ENCODE results near the gene LRP2. TPM values are rescaled to one million over a fixed set of nuclear protein-coding genes. Genes with fewer than 3 reads are reported as not detected.

LRP2 gene
- total and polyA plus RNA-seq, 2 of the 4 experiments (the other 2 are of a cell fraction), result not detected

GRCh38 chr2:169324581-169325260 is 37.6 kb downstream of the LRP2 start:
- no peak overlapping the region for H3K56ac ChIP-seq (ENCODE audit: extremely low read depth, insufficient read depth, low read length)
- ATAC-seq (ENCODE audit: low read depth) (no peak), DNase-seq (no peak)
- no peak overlapping the region for H3K18ac ChIP-seq (ENCODE audit: low read depth, low read length)
- no peak overlapping the region for H3K27ac ChIP-seq (ENCODE audit: insufficient read depth, low read length)
- no peaks in the 10 kb centered on the region for H4K20me1 ChIP-seq (ENCODE audit: insufficient read depth, low read length)
- ChIA-PET CTCF (interaction anchor here (0.6 to 0.7 kb wide), 2 partner anchors 37 to 345 kb away, joined by 4 to 5 read pairs; no protein-coding TSS in a partner anchor), POLR2A (ENCODE audit: unreplicated experiment) (no interaction called here)
- no peaks in the 10 kb centered on the region for H3K9me1 ChIP-seq (ENCODE audit: insufficient read depth, low read length)
- WGBS, 2 experiments (ENCODE audit: extremely low coverage in 2 of 2, insufficient read length in 1 of 2), result no CpG with 5 or more reads among the region's 5 CpGs
- no peaks in the 10 kb centered on the region for H3K36me3 ChIP-seq (ENCODE audit: control insufficient read depth, insufficient read depth, low read length)
- no peak overlapping the region for H3K9ac ChIP-seq (ENCODE audit: low read depth, low read length)
- H3K9me3 ChIP-seq (ENCODE audit: control insufficient read depth, insufficient read depth, low read length), result no peaks in the 10 kb centered on the region
- dilution Hi-C loops (cut with HindIII; ENCODE audit: low sequenced_read_pairs, unreplicated experiment), result no loop called here
- H3K4ac ChIP-seq (ENCODE audit: low read depth, low read length), result no peak overlapping the region
- no peak overlapping the region for H4K91ac ChIP-seq (ENCODE audit: insufficient read depth, low read depth, low read length)
- no peak overlapping the region for H4K8ac ChIP-seq (ENCODE audit: low read depth in 2 of 2, low read length in 2 of 2)
- no peaks in the 10 kb centered on the region for H3K27me3 ChIP-seq (ENCODE audit: control insufficient read depth, insufficient read depth, low read length)
- H4K5ac ChIP-seq (ENCODE audit: low read depth, low read length), result no peak overlapping the region
- H2BK15ac ChIP-seq (ENCODE audit: low read depth, low read length), result no peak overlapping the region
- in situ Hi-C loops (cut with MboI; ENCODE audit: low sequenced_read_pairs), result no loop called here
- no peak overlapping the region for H2BK5ac ChIP-seq (ENCODE audit: low read depth, low read length, poor library complexity, severe bottlenecking)
- no peaks in the 10 kb centered on the region for H3K79me1 ChIP-seq (ENCODE audit: low read depth in 1 of 2, low read length in 2 of 2)
- no peak overlapping the region for H3K4me2 ChIP-seq (ENCODE audit: low read depth, low read length)
- intact Hi-C loops (cut with micrococcal nuclease), result no loop called here
- TF ChIP-seq CTCF (conservative IDR thresholded peaks at IDR 0.05; ENCODE audit: low read depth, low read length) (no peak), RAD21 (IDR thresholded peaks at IDR 0.05; ENCODE audit: low read length) (no peak), MXI1 (IDR thresholded peaks at IDR 0.05; ENCODE audit: borderline replicate concordance, low read depth, low read length) (no peak), SMC3 (IDR thresholded peaks at IDR 0.05; ENCODE audit: low read depth, low read length) (no peak), POLR2A (IDR thresholded peaks at IDR 0.05; ENCODE audit: low read depth, low read length) (no peak), USF2 (IDR thresholded peaks at IDR 0.05; ENCODE audit: low read depth, low read length) (no peak), FOS (IDR thresholded peaks at IDR 0.05; ENCODE audit: low read depth, low read length) (no peak), RCOR1 (IDR thresholded peaks at IDR 0.05; ENCODE audit: insufficient replicate concordance, low read length) (no peak), MAZ (IDR thresholded peaks at IDR 0.05; ENCODE audit: borderline replicate concordance, low read depth, low read length) (no peak), CEBPB (IDR thresholded peaks at IDR 0.05; ENCODE audit: low read depth, low read length) (no peak), ELK1 (IDR thresholded peaks at IDR 0.05; ENCODE audit: borderline replicate concordance, low read depth, low read length) (no peak), MAFK (IDR thresholded peaks at IDR 0.05; ENCODE audit: low read depth, low read length) (no peak), BHLHE40 (IDR thresholded peaks at IDR 0.05; ENCODE audit: low read depth, low read length) (no peak), CHD1 (IDR thresholded peaks at IDR 0.05; ENCODE audit: low read depth, low read length) (no peak), NFE2L2 (IDR thresholded peaks at IDR 0.05; ENCODE audit: low read depth, low read length) (no peak), RFX5 (IDR thresholded peaks at IDR 0.05; ENCODE audit: low read depth, low read length) (no peak)
- H2BK120ac ChIP-seq (ENCODE audit: low read depth, low read length), result no peak overlapping the region
- no peak overlapping the region for H2AK5ac ChIP-seq (ENCODE audit: low read depth, low read length)
- no peak overlapping the region for H2AK9ac ChIP-seq (replicated peaks; ENCODE audit: low read depth, low read length, poor library complexity)
- H3K4me1 ChIP-seq (ENCODE audit: control insufficient read depth, insufficient read depth, low read length), result no peaks in the 10 kb centered on the region
- BruUV-seq (replicated peaks), result no TSS peak
- H3K4me3 ChIP-seq (ENCODE audit: insufficient read depth, low read depth, low read length), result no peak overlapping the region
- H3K23ac ChIP-seq (ENCODE audit: low read depth, low read length), result no peak overlapping the region
- no peak overlapping the region for H2BK20ac ChIP-seq (ENCODE audit: low read depth, low read length)
- H3K14ac ChIP-seq (replicated peaks; ENCODE audit: low read depth, low read length), result no peak overlapping the region
- no peak overlapping the region for H2AFZ ChIP-seq (replicated peaks; ENCODE audit: low read length, poor library complexity)
